ENCODE measurements around the gene KRTAP10-1.

The KRTAP10-1 gene

DNA sequence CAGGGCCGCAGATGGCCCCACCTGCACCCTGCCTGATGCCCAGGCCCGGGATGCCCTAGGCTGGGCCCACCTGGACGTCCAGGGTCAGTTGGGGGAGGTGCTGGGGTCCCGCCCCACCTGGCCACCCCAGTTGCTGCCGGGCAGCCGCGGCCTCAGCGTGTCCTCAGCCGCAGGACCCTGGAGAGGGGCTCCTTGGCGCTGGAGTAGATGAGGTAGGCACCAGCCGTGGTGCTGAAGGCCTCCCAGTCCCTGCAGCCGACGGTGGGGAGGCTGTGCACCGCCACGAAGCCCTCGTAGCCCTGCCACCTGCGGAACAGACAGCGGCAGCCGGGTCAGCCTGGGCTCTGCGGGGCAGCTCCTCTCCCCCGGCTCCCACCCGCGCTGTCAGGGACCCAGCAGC lies 40.4 kb downstream of the KRTAP10-1 start:
- no peak for DNase-seq

DNA sequence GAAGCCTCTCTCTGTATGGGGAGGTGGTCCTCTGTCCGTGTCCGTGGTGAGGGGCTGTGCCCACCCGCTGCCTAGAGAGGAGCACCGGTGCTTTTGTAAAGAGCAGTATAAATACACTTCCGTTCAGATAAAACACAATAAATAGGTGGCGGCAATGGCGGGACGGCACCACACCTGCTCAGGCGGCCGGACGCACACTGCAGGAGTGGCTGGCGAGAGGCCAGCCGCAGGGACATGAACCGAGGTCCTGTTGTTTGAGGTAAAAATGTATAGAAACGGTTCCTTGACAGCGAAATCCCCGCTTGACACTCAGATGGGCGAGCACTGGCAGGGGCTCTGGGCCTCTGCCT lies 40.8 kb downstream of the KRTAP10-1 start:
- no peak for DNase-seq

DNA sequence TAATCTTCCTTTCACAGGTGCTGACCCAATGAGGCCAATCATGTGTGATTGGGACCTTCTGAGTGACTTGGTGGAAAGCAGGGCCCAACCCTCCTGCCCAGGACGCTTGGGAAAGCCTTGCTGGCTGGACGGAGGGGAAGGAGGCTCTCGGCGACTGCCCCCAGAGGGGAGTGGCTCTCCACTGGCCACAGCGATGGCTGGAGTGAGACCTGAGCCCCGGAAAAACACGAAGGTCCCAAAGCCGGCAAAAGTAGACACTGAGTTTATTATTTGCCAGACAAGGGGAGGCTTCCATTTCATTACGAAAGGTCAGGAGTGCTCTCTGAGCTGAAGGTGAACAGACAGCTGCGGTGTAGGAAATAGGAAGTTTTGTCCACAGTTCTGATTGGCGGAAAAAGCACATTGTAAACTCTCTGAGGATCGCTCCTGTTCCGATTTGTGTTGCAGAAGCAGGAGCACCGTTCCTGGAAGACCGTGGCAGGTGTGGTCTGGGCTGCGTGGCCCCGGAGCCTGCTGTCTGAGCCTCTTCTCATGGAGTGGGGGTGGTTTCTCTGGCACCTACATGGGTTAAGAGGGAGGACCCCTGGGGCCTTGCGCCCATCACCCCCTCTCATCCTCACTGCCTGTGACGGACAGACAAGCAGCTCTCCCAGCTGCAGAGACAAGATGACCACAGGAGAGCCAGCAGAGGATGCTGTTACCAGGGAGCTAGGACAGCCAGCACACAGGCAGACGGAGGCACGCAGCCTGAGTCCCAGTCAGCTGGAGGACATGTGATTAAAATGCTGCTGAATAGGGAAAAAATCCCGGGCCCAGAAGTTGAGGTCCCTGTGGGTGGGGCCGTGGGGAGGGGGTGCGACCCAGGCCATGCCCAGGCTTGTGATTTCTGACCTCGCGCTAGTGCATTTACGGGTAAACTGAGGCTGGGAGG lies 41.5 kb downstream of the KRTAP10-1 start:
- DNase-seq, result no peak

DNA sequence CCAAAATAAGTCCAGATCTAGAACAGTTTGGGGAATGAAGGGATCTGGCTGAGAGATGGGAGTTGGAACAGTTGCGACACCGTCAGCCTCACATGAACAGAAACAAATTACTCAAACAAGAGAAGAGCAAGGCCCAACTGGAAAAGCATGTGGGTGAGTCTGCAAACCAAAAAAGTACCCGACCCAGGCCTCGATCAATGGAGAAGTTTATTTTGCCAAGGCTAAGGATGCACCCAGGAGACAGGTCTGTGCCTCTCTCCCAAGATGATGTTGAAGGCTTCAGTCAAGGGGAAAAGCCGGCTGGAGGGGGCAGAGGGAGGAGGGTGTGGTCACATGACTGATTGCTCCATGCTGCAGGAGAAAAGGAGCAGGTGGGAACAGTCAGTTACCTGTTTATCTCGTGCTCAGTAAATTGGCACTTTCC lies 42.3 kb downstream of the KRTAP10-1 start:
- peak; percentile 84 for DNase-seq

DNA sequence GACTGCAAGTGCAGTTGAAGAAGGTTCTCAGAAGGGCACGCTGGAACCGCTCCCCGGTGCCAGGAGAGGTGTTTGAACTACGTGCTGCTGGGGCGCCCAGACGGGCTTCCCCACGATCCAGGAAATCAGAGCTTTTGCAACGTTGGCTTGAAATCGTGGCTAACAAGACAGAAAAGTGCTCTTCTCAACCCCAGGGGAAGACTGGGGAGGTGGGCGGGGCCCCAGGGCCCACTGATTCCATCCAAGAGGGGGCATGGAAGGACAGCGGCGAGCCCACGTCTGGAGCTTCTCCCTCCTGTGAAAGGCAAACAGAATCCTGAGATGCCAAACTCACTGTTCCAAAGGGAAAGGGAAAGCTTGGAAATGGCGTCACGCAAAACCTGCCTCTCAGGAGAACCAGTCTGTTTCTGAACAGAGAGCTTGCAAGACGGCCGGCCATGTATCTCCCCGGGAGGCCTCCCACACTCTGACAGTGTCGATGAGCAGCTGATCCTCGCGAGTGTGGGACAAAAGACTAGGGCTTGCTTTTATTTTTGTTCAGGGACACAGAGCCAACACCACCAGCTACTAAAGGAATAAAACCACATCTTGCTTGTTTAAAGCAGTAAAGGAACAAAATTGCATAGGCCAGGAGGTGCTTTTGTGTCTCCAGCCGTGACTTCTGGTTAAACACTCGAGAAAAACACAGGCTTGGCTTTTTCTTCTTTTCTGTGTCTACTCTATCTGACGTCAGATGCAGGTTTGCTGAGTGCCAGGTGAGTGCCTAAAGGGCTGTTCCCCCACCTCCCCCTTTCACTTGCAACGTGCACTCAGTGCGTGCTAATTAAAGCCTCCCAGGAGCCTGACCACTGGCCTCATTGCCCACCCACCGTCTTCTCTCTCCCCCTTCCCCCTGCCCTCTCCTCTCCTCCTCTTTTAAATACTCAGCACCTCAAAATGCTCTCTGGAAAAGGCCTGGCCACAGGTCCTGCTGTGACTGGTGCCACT lies 43.1 kb downstream of the KRTAP10-1 start:
- peak; percentile 74 for DNase-seq

DNA sequence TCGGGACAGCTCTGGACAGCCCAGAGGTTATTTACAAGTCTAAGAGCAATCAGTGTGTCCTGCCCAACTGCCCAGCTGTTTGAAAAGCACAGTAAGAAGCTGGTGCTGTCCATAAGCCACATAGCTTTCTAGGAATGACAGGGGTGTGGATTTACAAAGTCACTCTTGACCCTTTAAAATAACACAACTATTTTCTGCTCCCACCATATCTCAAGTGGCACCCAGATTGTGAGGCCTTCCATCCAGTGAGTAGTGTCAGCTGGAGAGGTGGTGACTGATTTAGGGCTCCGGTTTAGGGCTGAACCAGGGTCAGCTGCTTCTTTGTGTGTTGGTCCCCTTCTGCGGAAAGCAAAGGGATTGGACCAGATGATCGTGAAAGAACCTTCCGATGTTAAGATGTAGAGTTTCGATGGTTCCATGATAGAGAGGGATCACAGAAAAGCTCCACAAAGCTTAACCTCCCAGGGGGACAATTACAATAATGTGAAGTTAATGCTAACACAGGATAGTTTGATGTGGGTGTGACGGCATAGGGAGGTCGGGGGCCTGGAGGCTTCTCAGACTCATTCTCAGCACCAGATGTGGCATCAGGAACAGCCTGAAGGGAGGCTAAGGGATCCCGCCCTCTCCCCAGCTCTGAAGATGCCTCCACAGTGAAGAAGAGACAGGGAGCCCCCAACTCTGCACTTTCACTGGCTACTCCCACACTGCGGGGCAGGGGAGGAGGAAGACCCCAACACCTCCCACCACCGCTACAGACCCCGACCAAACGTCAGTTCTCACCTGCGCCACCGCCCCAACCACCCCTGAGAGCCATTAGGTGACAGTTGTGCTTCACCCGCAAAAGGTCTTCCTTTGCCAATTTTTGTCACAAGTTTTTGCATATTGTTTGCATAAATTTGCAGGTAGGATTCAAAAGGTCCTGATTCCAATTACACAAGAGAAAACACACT lies 44.1 kb downstream of the KRTAP10-1 start:
- DNase-seq, result no peak

DNA sequence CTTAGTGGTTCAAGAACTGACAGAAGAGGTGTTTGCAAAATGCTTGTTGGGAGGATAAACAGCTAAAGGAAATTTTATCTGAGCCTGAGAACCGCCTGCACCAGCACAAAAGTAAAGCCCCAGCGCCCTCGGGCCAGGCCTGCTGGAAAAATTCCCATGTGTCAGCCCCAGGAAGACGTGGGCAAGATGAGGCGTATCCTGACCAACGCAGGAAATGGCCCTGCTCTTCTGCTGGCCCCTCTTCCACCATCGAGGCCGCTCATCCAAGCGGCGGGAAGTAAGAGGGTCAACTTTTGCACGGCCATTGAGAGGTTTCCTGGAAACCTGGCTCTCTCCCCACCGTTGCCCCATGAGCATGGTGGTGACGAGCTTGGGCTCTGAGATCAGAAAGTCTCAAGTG lies 45.0 kb downstream of the KRTAP10-1 start:
- DNase-seq, result no peak

DNA sequence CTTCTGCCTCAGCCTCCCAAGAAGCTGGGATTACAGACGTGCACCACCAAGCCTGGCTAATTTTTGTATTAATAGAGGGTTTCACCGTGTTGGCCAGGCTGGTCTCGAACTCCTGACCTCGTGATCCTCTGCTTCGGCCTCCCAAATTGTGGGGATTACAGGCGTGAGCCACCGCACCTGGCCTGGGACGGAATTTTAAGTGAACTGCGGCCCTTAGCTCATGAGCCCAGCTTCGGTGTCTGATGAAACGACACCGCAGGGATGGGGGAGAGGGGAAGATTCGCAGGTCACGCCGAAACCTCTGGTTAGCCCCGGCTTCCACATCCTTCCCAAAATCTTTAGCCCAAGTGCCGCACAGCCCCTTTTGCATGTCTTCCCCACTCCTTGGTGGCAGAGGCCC lies 45.6 kb downstream of the KRTAP10-1 start:
- DNase-seq, result no peak

DNA sequence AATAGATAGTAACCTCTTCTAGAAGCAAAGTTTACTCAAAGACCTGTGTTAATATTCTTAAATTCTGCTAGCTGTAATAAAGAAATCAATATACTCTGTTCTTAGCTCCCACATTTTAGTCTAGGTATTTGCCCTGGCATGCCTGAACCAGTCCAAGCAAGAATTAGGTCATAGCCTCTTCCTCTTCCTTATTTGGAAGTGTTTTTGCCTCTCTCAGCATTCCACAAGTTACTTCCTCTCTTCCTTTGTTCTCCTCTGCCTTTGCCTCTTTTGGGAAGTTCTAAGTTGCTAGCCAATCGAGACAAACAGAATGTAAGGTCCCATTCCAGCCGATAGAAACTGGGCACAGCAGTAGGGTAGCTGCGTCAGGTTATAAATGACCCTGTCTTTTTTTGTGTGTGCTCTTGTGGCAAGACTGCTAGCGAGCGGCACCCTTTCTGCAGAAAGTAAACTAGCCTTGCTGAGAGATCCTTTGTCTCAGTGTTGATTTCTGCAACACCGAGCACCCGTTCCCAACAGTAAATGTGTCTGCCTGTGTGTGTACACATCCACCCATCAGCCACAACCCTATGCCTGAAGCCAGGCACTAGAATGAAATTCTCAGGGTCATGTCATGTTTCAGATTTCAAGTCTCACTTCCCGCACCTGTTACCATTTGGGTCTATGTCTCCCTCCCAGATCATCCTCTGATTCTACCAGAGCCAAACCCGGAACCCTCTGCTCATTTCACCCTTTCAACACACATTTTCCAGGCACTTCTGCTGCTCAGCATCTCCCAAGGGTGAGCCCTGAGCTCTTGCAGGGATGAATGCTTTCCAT lies 47.2 kb downstream of the KRTAP10-1 start:
- no peak for DNase-seq

DNA sequence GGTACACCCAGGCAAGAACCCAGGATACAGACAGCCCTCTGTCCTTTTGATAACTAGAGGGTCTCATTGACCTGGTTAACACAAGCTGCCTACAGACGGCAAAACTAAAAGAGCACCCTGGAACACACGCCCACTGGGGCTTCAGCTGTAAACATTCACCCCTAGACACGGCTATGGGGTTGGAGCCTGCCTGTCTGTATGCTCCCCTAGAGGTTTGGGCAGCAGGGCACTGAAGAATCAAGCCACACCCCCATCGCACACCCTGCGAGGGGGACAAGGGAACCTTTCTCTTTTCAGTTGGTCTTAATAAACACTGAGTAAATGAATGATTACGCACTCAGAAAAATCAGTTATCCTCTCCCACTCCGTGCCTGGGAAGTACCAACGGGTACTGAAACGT lies 49.2 kb downstream of the KRTAP10-1 start:
- no peak for DNase-seq

DNA sequence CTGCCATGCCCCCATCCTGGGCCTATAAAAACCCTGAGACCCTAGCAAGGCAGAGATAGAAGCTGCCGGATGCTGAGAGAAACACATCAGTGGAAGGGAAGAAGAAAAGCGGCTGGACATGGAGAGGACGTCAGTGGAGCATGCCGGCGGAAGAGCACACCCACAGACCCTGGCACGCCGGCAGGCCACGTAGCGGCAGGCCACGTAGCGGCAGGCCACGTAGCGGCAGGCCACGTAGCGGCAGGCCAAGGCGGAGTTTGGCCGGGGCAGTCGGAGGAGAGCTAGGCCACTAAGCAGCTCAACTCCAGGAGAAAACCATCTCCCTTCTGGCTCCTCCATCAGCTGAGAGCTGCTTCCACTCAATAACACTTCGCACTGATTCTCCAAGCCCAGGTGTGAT lies 49.6 kb downstream of the KRTAP10-1 start:
- DNase-seq, result no peak

DNA sequence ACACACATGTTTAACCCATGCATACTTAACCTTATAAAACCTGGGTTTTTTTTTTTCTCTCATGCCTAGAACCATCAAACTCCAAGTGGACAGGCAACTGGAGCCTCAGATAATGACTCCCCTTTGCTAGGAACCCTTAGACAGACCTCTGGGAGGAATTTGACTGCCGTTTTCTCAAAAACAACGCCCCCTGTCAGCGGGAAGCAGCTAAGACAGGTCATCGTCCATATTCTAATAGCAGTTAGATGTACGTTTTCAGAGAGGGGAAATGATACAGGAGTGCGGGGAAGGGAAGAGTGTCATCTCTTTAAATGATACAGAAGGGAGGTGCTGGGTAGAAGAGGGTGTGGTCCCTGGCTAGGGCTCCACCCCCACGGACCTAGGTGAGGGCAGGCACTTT lies 50.0 kb downstream of the KRTAP10-1 start:
- no peak for DNase-seq
